GM21717 (cell line): ENCODE results near the gene SLC38A6.

Source experiments
- ATAC-seq: cut with Tn5 transposase; IDR thresholded peaks from one replicate; pipeline ENCODE4 v1.9.1; 2021; ENCODE audit warnings: mild to moderate bottlenecking, moderate library complexity; ENCODE audit not compliant: unreplicated experiment

SLC38A6 gene

DNA sequence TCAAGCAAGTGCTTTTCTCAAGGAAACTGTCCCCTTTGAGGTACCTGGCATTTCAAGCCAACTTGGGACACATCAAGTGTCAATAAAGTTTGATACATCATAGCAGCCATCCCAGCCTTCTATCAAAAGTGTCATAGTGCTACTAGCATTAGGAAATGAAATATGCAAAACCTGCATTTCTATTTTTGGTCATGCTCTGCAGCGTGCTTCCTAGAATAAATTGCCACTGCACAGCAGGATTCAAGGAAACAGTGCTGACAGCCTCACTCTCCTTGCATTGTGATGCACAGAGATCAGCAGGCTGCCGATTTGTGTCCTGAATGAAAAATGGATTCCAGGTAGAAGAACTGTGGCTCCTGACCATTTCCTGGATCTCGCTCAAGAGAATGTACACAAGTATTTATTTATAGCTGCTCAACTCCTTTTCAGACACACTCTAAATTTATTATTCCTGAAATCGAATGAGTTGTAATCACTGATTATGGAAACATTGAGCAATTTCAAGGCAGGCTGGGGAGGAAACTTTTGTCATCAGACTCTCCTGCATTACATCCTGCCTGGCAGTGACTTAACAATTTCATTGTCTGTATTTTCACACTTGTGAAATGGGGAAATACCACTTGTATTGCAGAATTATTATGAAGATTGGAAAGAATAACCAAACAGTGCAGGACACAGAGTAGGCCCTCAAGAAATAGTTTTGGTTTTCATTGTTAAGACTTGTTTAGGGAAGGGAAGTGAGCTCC lies 120.9 kb downstream of the SLC38A6 start:
- ATAC-seq, result no peak
